ENCODE data around the gene REC8. TPM values are rescaled to one million over a fixed set of nuclear protein-coding genes. Genes with fewer than 3 reads are reported as not detected.

Gene REC8
- total RNA-seq, 1 experiment from 2014 or later = 58.0 TPM

DNA sequence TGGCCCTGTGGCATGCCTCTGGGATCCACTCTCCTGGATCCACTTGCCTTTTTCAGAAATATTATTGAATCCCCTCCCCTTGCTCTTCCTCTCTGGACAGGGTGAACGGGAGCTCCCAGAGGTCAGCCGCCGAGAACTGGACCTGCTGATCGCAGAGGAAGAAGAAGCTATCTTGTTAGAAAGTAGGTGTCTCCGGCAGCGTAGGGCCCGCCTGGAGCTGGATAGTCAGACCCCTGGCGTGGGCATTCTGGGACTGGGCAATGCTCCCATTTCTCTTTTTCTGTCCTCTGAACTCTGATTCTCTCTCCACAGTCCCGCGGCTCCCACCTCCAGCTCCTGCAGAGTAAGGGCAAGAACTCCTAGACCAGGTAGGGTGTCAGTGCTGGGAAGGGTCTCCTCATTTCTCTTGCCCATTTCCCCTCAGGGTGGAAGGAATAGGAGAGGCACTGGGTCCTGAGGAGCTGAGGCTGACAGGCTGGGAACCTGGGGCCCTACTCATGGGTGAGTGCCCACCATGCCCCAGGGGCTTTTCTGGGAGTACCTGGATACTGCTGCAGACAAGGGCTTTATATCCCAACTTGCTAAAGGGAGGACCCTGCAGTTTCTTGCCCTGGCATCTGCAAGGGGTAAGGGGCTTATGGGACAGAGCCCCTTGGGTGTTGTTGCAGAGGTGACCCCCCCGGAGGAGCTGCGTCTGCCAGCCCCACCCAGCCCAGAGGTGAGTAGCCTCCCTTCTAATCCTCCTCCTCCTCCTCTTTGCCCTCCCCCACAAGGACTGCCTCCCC, 5.4 kb downstream of the REC8 start:
- WGBS (ENCODE audit: extremely low coverage, insufficient read length, low lambda C conversion rate) = no CpG with 5 or more reads among the region's 12 CpGs
- Histone ChIP-seq H3K14ac (ENCODE audit: insufficient read depth, low read length) (no peak overlapping the region), H4K91ac (ENCODE audit: insufficient read length, low read depth, low read length) (no peak overlapping the region), H3K4me1 (ENCODE audit: insufficient read depth, low read length) (no peaks in the 10 kb centered on the region), H3K18ac (ENCODE audit: insufficient read length, low read depth, low read length) (no peak overlapping the region), H4K5ac (ENCODE audit: insufficient read length, low read depth, low read length) (no peak overlapping the region), H3K9ac (ENCODE audit: extremely low read depth, insufficient read length, low read length) (no peak overlapping the region), H3K4ac (ENCODE audit: low read depth, low read length) (no peak overlapping the region), H2AFZ (ENCODE audit: low read length) (no peak overlapping the region), H3K56ac (ENCODE audit: insufficient read length, low read depth, low read length) (no peak overlapping the region), H2BK12ac (ENCODE audit: insufficient read length, low read depth, low read length) (no peak overlapping the region), H4K20me1 (ENCODE audit: control insufficient read depth, insufficient read depth, insufficient read length) (no peaks in the 10 kb centered on the region), H4K8ac (replicated peaks; ENCODE audit: insufficient read length, low read depth, low read length) (no peak overlapping the region), H3T11ph (ENCODE audit: low read length) (no peak overlapping the region), H2BK120ac (ENCODE audit: low read depth, low read length, poor library complexity, severe bottlenecking) (no peak overlapping the region), H2BK15ac (ENCODE audit: low read depth, low read length) (no peak overlapping the region), H2BK20ac (ENCODE audit: low read depth, low read length, poor library complexity, severe bottlenecking) (no peak overlapping the region), H3K23ac (ENCODE audit: insufficient read length, low read depth, low read length) (no peak overlapping the region), H3K79me1 (ENCODE audit: insufficient read depth, low read depth, low read length, poor library complexity, severe bottlenecking) (no peaks in the 10 kb centered on the region), H2BK5ac (ENCODE audit: insufficient read length, low read length) (no peak overlapping the region), H3K27me3 (ENCODE audit: insufficient read depth, low read length) (no peaks in the 10 kb centered on the region), H3K9me3 (ENCODE audit: control insufficient read depth, low read depth, low read length) (no peaks in the 10 kb centered on the region), H3K23me2 (ENCODE audit: insufficient read length, low read depth, low read length, poor library complexity, severe bottlenecking) (peaks cover 6% of the 10 kb centered on the region), H3K79me2 (ENCODE audit: insufficient read depth, low read length) (no peaks in the 10 kb centered on the region), H3K4me2 (ENCODE audit: insufficient read depth, insufficient read length, low read length) (no peak overlapping the region), H2AK5ac (ENCODE audit: insufficient read length, low read length) (no peak overlapping the region), H3K27ac (ENCODE audit: insufficient read length, low read depth, low read length) (no peak overlapping the region)
- no peak overlapping the region for H3K4me3 Mint-ChIP-seq
- TF ChIP-seq, protein P1, sequence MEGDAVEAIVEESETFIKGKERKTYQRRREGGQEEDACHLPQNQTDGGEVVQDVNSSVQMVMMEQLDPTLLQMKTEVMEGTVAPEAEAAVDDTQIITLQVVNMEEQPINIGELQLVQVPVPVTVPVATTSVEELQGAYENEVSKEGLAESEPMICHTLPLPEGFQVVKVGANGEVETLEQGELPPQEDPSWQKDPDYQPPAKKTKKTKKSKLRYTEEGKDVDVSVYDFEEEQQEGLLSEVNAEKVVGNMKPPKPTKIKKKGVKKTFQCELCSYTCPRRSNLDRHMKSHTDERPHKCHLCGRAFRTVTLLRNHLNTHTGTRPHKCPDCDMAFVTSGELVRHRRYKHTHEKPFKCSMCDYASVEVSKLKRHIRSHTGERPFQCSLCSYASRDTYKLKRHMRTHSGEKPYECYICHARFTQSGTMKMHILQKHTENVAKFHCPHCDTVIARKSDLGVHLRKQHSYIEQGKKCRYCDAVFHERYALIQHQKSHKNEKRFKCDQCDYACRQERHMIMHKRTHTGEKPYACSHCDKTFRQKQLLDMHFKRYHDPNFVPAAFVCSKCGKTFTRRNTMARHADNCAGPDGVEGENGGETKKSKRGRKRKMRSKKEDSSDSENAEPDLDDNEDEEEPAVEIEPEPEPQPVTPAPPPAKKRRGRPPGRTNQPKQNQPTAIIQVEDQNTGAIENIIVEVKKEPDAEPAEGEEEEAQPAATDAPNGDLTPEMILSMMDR (conservative IDR thresholded peaks at IDR 0.05) = no peak
- H3K27me3 Mint-ChIP-seq (ENCODE audit: low read depth) = no peaks in the 10 kb centered on the region; the same call in 1 of the 2 replicates
- H3K4me1 Mint-ChIP-seq = peaks cover under 1 to 7% of the 10 kb centered on the region in 2 experiments; a peak in 2 of 4 replicates
- H3K36me3 Mint-ChIP-seq (ENCODE audit: insufficient read depth in 1 of 3, low read depth in 3 of 3) = peaks cover 26 to 66% (median 54%) of the 10 kb centered on the region in 3 experiments
- no peak for DNase-seq
- no peaks in the 10 kb centered on the region; a peak in 1 of 5 replicates for H3K9me3 Mint-ChIP-seq
- H3K27ac Mint-ChIP-seq = peak overlapping the region in 1 of 3 experiments; percentile 32; a peak in 1 of 7 replicates
